ENCODE data around the gene SPDYE6. TPM values are rescaled to one million over a fixed set of nuclear protein-coding genes. Genes with fewer than 3 reads are reported as not detected.
"Not testable (repeated sequence)": the region's sequence is repeated elsewhere in the genome, so short reads cannot be mapped to it uniquely, and the experiment has no call there.

Gene SPDYE6
- total RNA-seq, 6 experiments from 2014 or later: not detected

- peaks cover 13% of the 10 kb centered on the region for H3K4me1 Mint-ChIP-seq (ENCODE audit: low read depth)
- DNase-seq: no peak
- H3K27ac Mint-ChIP-seq: no peak overlapping the region
- H3K36me3 Mint-ChIP-seq (ENCODE audit: low read depth): peaks cover 14% of the 10 kb centered on the region; the same call in 1 of the 2 replicates
- peaks cover 4% of the 10 kb centered on the region for H3K27me3 Mint-ChIP-seq (ENCODE audit: insufficient read depth)
- TF ChIP-seq CTCF (IDR thresholded peaks at IDR 0.05): no peak
- no peaks in the 10 kb centered on the region for H3K9me3 Mint-ChIP-seq
- H3K4me3 Mint-ChIP-seq: no peak overlapping the region
Observed at GRCh38 chr7:102392330-102392729, 36.1 kb upstream of the SPDYE6 start.

GRCh38 chr7:102390697-102391484, 34.6 kb upstream of the SPDYE6 start:
- Mint-ChIP-seq H3K4me3 (no peak overlapping the region), H3K4me1 (ENCODE audit: low read depth) (peaks cover 6% of the 10 kb centered on the region), H3K36me3 (ENCODE audit: low read depth) (0 out of 2 replicates have a peak, but pooled peaks cover 6% of the 10 kb centered on the region), H3K27ac (no peak overlapping the region), H3K9me3 (no peaks in the 10 kb centered on the region), H3K27me3 (ENCODE audit: insufficient read depth) (peaks cover 4% of the 10 kb centered on the region)
- peak; percentile 72 for DNase-seq
- TF ChIP-seq CTCF (IDR thresholded peaks at IDR 0.05): peak; percentile 96

GRCh38 chr7:102389810-102390209, 33.6 kb upstream of the SPDYE6 start:
- Mint-ChIP-seq H3K27ac (no peak overlapping the region), H3K4me1 (ENCODE audit: low read depth) (no peaks in the 10 kb centered on the region; the same call in 1 of the 2 replicates), H3K4me3 (no peak overlapping the region), H3K27me3 (ENCODE audit: insufficient read depth) (no peaks in the 10 kb centered on the region; the same call in none of the 2 replicates), H3K36me3 (ENCODE audit: low read depth) (0 out of 2 replicates have a peak, but pooled peaks cover 9% of the 10 kb centered on the region), H3K9me3 (no peaks in the 10 kb centered on the region)
- DNase-seq: no peak
- no peak for TF ChIP-seq CTCF (IDR thresholded peaks at IDR 0.05)

GRCh38 chr7:102387064-102387463, 30.8 kb upstream of the SPDYE6 start:
- Mint-ChIP-seq H3K27me3 (ENCODE audit: insufficient read depth) (no peaks in the 10 kb centered on the region; the same call in 1 of the 2 replicates), H3K4me3 (no peak overlapping the region), H3K36me3 (ENCODE audit: low read depth) (0 out of 2 replicates have a peak, but pooled peaks cover 7% of the 10 kb centered on the region), H3K27ac (no peak overlapping the region), H3K9me3 (no peaks in the 10 kb centered on the region), H3K4me1 (ENCODE audit: low read depth) (no peaks in the 10 kb centered on the region)
- DNase-seq: no peak
- no peak for TF ChIP-seq CTCF (IDR thresholded peaks at IDR 0.05)

GRCh38 chr7:102381696-102382425, 25.6 kb upstream of the SPDYE6 start:
- not testable (repeated sequence) for H3K27me3 Mint-ChIP-seq (ENCODE audit: insufficient read depth); H3K4me3 Mint-ChIP-seq; DNase-seq

GRCh38 chr7:102380837-102381236, 24.6 kb upstream of the SPDYE6 start:
- not testable (repeated sequence) for H3K9me3 Mint-ChIP-seq; H3K27me3 Mint-ChIP-seq (ENCODE audit: insufficient read depth); DNase-seq; H3K27ac Mint-ChIP-seq; H3K4me3 Mint-ChIP-seq; H3K4me1 Mint-ChIP-seq (ENCODE audit: low read depth)
- peaks cover 14% of the 10 kb centered on the region; the same call in 1 of the 2 replicates for H3K36me3 Mint-ChIP-seq (ENCODE audit: low read depth)

More at GRCh38 chr7:102381696-102382425, 25.6 kb upstream of the SPDYE6 start:
- H3K36me3 Mint-ChIP-seq (ENCODE audit: low read depth): peaks cover 13% of the 10 kb centered on the region; the same call in 1 of the 2 replicates
- not testable (repeated sequence) for H3K27ac Mint-ChIP-seq; H3K4me1 Mint-ChIP-seq (ENCODE audit: low read depth); H3K9me3 Mint-ChIP-seq

Measured in HFFc6 (cell line).